Measurements from ENCODE around the gene IL26.

The IL26 gene

GRCh38 chr12:68158432-68158831 is 67.2 kb downstream of the IL26 start:
- FAIRE-seq (no peak), DNase-seq (ENCODE audit: low spot score) (no peak)

GRCh38 chr12:68157380-68157779 is 68.2 kb downstream of the IL26 start:
- FAIRE-seq = no peak

GRCh38 chr12:68156636-68157035 is 69.0 kb downstream of the IL26 start:
- FAIRE-seq (no peak), DNase-seq (ENCODE audit: low spot score) (no peak)

More at GRCh38 chr12:68157380-68157779, 68.2 kb downstream of the IL26 start:
- DNase-seq (ENCODE audit: low spot score) = no peak

GRCh38 chr12:68154779-68155178 is 70.8 kb downstream of the IL26 start:
- FAIRE-seq (no peak), DNase-seq (ENCODE audit: low spot score) (no peak)
